Panc1 (cell line): ENCODE results near the gene MET.

ENCODE experiments used
- CTCF ChIP-seq: fragments of 450-650 bp; IDR thresholded peaks from 2 replicates; pipeline ENCODE4 v1.5.1; 2017; ENCODE audit warnings: mild to moderate bottlenecking
- POLR2AphosphoS5 ChIP-seq: IDR thresholded peaks from 2 replicates; pipeline ENCODE4 v1.6.1; 2012; ENCODE audit warnings: mild to moderate bottlenecking, low read depth, low read length, moderate library complexity
- REST ChIP-seq, 2 experiments: IDR thresholded peaks; 2 replicates each; pipeline ENCODE4 v1.6.1; 2011 to 2012; ENCODE audit warnings: low read depth in 2 of 2, control low read depth in 1 of 2, low read length in 1 of 2, mild to moderate bottlenecking in 1 of 2, moderate library complexity in 1 of 2; ENCODE audit not compliant: insufficient read depth in 1 of 2
- SIN3A ChIP-seq: IDR thresholded peaks from 2 replicates; pipeline ENCODE4 v1.6.1; 2012; ENCODE audit warnings: low read depth, mild to moderate bottlenecking, low read length, moderate library complexity, borderline replicate concordance; ENCODE audit not compliant: insufficient read depth

- TF ChIP-seq POLR2AphosphoS5 (no peak), CTCF (no peak), REST (IDR thresholded peaks at IDR 0.05; ENCODE audit: insufficient read depth in 1 of 2, low read depth in 2 of 2, low read length in 1 of 2) (no peak), SIN3A (no peak)
These were observed 2.2 kb upstream of the MET start for GRCh38 chr7:116669769-116670168.
